GM19468 (cell line): ENCODE results near the gene NFKB1.

ENCODE experiments used
- ATAC-seq: cut with Tn5 transposase; IDR thresholded peaks from one replicate; pipeline ENCODE4 v1.9.1; 2021; ENCODE audit warnings: mild to moderate bottlenecking, moderate library complexity, moderate number of reproducible peaks; ENCODE audit not compliant: unreplicated experiment; ENCODE audit errors: extremely low read depth

The NFKB1 gene

DNA sequence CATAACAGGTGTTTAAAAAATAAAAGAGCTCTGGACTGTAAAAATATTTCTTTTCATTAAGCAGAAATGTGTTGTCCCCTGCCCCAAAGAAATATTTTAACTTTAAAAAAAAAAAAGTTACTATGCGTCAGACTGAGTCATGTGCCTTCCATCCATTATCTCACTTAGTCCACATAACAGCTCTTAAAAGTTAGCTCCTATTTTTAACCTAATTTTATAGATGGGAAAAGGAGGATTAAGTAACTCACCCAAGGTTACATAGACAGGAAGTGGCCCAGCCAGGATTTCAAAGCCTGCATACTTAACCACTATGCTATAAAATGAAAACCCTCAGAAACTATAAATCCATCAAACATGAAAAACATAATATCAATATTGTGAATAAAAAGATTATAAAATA is 161.9 kb downstream of the NFKB1 start:
- no peak for ATAC-seq

DNA sequence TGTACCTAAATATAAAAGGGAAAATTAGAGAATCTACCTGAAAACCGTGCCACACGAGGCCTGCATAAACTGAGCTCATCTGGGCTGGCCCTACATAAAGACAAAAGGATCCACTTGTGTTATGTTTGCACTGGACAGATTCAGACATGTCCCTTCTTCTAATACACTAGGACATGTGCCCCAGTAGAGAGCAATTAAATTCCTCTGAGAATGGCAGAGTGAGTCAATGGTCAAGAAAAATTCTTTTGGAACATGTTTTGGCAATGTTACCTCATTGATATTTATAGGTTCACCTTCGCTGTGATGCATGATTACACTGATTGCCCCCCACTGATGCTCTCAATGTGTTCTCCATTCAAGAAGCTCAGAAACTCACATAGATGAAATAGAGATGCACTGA is 164.4 kb downstream of the NFKB1 start:
- no peak for ATAC-seq
